ENCODE measurements around the gene XRCC5.

Gene XRCC5

GRCh38 chr2:216131175-216131926 lies 22.2 kb downstream of the XRCC5 start:
- H3K4me3 ChIP-seq (ENCODE audit: low read depth, low read length, poor library complexity, severe bottlenecking): no peak overlapping the region
- no peaks in the 10 kb centered on the region for H3K9me3 ChIP-seq (ENCODE audit: low read length)
- H4K20me1 ChIP-seq (ENCODE audit: insufficient read depth, low read length): no peaks in the 10 kb centered on the region; the same call in none of the 2 replicates
- H3K79me2 ChIP-seq (ENCODE audit: insufficient read depth, low read length): no peaks in the 10 kb centered on the region
- no peak overlapping the region for H3K4me2 ChIP-seq (ENCODE audit: low read length)
- H3K4me1 ChIP-seq (ENCODE audit: insufficient read depth, low read length, severe bottlenecking): no peaks in the 10 kb centered on the region
- no peaks in the 10 kb centered on the region for H3K27me3 ChIP-seq (ENCODE audit: insufficient read depth, low read length)
- H3K36me3 ChIP-seq (ENCODE audit: insufficient read depth, low read length): peaks cover 98% of the 10 kb centered on the region
- H3K9ac ChIP-seq (ENCODE audit: low read length): no peak overlapping the region
- H3K9me2 ChIP-seq (ENCODE audit: low read depth, low read length): no peaks in the 10 kb centered on the region
- TF ChIP-seq CTCF (IDR thresholded peaks at IDR 0.05; ENCODE audit: low read length): no peak
- TF ChIP-seq EZH2 (IDR thresholded peaks at IDR 0.05; ENCODE audit: borderline replicate concordance, low read length): no peak
- no peaks in the 10 kb centered on the region for H3F3A ChIP-seq (ENCODE audit: insufficient read depth, low read length)
- no peak overlapping the region for H3K27ac ChIP-seq (ENCODE audit: low read depth, low read length, poor library complexity, severe bottlenecking)
- no peak overlapping the region for H2AFZ ChIP-seq (ENCODE audit: low read length)

GRCh38 chr2:216132585-216132984 lies 23.4 kb downstream of the XRCC5 start:
- TF ChIP-seq EZH2 (IDR thresholded peaks at IDR 0.05; ENCODE audit: borderline replicate concordance, low read length) (no peak), CTCF (IDR thresholded peaks at IDR 0.05; ENCODE audit: low read length) (no peak)
- Histone ChIP-seq H3K4me1 (ENCODE audit: insufficient read depth, low read length, severe bottlenecking) (no peaks in the 10 kb centered on the region), H3K36me3 (ENCODE audit: insufficient read depth, low read length) (peaks cover 98% of the 10 kb centered on the region), H3F3A (ENCODE audit: insufficient read depth, low read length) (no peaks in the 10 kb centered on the region), H3K4me3 (ENCODE audit: low read depth, low read length, poor library complexity, severe bottlenecking) (no peak overlapping the region), H3K27ac (ENCODE audit: low read depth, low read length, poor library complexity, severe bottlenecking) (no peak overlapping the region), H3K4me2 (ENCODE audit: low read length) (no peak overlapping the region), H3K9ac (ENCODE audit: low read length) (no peak overlapping the region), H3K9me3 (ENCODE audit: low read length) (no peaks in the 10 kb centered on the region), H3K9me2 (ENCODE audit: low read depth, low read length) (no peaks in the 10 kb centered on the region), H3K27me3 (ENCODE audit: insufficient read depth, low read length) (no peaks in the 10 kb centered on the region), H3K79me2 (ENCODE audit: insufficient read depth, low read length) (no peaks in the 10 kb centered on the region), H4K20me1 (ENCODE audit: insufficient read depth, low read length) (no peaks in the 10 kb centered on the region; the same call in none of the 2 replicates), H2AFZ (ENCODE audit: low read length) (no peak overlapping the region)

- H3K79me2 ChIP-seq (ENCODE audit: insufficient read depth, low read length): no peaks in the 10 kb centered on the region
- TF ChIP-seq CTCF (IDR thresholded peaks at IDR 0.05; ENCODE audit: low read length): no peak
- no peak for TF ChIP-seq EZH2 (IDR thresholded peaks at IDR 0.05; ENCODE audit: borderline replicate concordance, low read length)
Measured at GRCh38 chr2:216133397-216133796, 24.2 kb downstream of the XRCC5 start.

More at GRCh38 chr2:216133397-216133796, 24.2 kb downstream of the XRCC5 start:
- no peak overlapping the region for H3K9ac ChIP-seq (ENCODE audit: low read length)
- H3K4me3 ChIP-seq (ENCODE audit: low read depth, low read length, poor library complexity, severe bottlenecking): no peak overlapping the region
- H3K9me3 ChIP-seq (ENCODE audit: low read length): no peaks in the 10 kb centered on the region
- no peak overlapping the region for H2AFZ ChIP-seq (ENCODE audit: low read length)
- H3K27ac ChIP-seq (ENCODE audit: low read depth, low read length, poor library complexity, severe bottlenecking): no peak overlapping the region
- no peak overlapping the region for H3K4me2 ChIP-seq (ENCODE audit: low read length)
- H3K4me1 ChIP-seq (ENCODE audit: insufficient read depth, low read length, severe bottlenecking): no peaks in the 10 kb centered on the region
- H3K27me3 ChIP-seq (ENCODE audit: insufficient read depth, low read length): no peaks in the 10 kb centered on the region
- H4K20me1 ChIP-seq (ENCODE audit: insufficient read depth, low read length): no peaks in the 10 kb centered on the region; the same call in none of the 2 replicates
- no peaks in the 10 kb centered on the region for H3F3A ChIP-seq (ENCODE audit: insufficient read depth, low read length)
- no peaks in the 10 kb centered on the region for H3K9me2 ChIP-seq (ENCODE audit: low read depth, low read length)
- H3K36me3 ChIP-seq (ENCODE audit: insufficient read depth, low read length): peaks cover 98% of the 10 kb centered on the region

All from OCI-LY1 (cell line).